Activated T-cell treated with anti-CD3 and anti-CD28 coated beads, Interleukin-2, amount 50 U/mL, for 72 hours (primary cell): Measurements from ENCODE around the gene C9orf153. TPM values are rescaled to one million over a fixed set of nuclear protein-coding genes. Genes with fewer than 3 reads are reported as not detected.
"Not testable (repeated sequence)": the region's sequence is repeated elsewhere in the genome, so short reads cannot be mapped to it uniquely, and the experiment has no call there.

Experiments
- ATAC-seq, 2 donors: fragments of 150-1000 bp; cut with Tn5 transposase; replicated peaks in 1 of 2; 2 replicates each; pipeline ENCODE4 v1.10.0; 2021; ENCODE audit warnings: moderate library complexity in 2 of 2, mild to moderate bottlenecking in 1 of 2
- DNase-seq, 2 donors: peaks; one replicate each; pipeline ENCODE4 v3.0.0; 2021 to 2022; ENCODE audit warnings: mixed read lengths in 1 of 2
- H3K27ac Mint-ChIP-seq: one replicate; pipeline ENCODE4 v1.8.0; 2022; ENCODE audit warnings: mild to moderate bottlenecking, moderate library complexity, mixed read lengths
- H3K27me3 Mint-ChIP-seq: one replicate; pipeline ENCODE4 v1.8.0; 2022; ENCODE audit warnings: low read depth, mixed read lengths
- H3K36me3 Mint-ChIP-seq, 2 donors: one replicate each; pipeline ENCODE4 v1.8.0; 2022; ENCODE audit warnings: mixed read lengths in 2 of 2, mild to moderate bottlenecking in 1 of 2; ENCODE audit not compliant: insufficient read depth in 2 of 2
- H3K4me1 Mint-ChIP-seq: one replicate; pipeline ENCODE4 v1.8.0; 2022; ENCODE audit warnings: low read depth, mixed read lengths
- H3K4me3 Mint-ChIP-seq, 2 donors: one replicate each; pipeline ENCODE4 v1.8.0; 2022; ENCODE audit warnings: mild to moderate bottlenecking in 2 of 2, mixed read lengths in 2 of 2, moderate library complexity in 2 of 2
- H3K9me3 Mint-ChIP-seq, 2 donors: one replicate each; pipeline ENCODE4 v1.8.0; 2022; ENCODE audit warnings: mixed read lengths in 2 of 2
- total RNA-seq, 2 donors: library from RNA; stranded (reverse); gene quantifications; one replicate each; pipeline ENCODE4 v1.2.3, GENCODE V29; 2022

C9orf153 gene
- total RNA-seq = under 1 TPM in 1 of 2 donors, not detected in 1; 0.21 TPM

DNA sequence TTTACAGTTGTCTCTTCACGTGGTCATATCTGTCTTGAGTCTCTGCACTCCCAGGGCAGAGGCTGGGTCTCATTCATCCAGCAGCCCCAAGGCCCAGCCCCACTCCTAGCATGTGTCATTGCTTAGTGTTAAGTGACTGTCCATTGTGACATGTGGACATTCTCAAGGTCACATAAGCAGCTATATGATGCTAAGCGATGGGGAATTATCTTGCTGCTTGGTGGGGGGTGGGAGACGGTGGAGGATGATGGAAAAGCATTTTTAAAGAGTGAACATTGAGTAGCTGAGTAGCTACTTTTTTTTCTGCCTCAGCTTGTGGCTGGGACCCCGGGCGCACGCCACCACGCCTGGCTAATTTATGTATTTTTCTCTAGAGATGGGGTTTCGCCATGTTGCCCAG is at the start of gene C9orf153:
C9orf153 (minus strand) TSS at position 101 of the 400 bp plus-strand sequence. CDS start 30,054 bp downstream, outside the sequence.
- DNase-seq (no peak), ATAC-seq (no peak)
- H3K4me3 Mint-ChIP-seq = no peak within 1 kb of the TSS
- no peaks in the 10 kb centered on the region for H3K4me1 Mint-ChIP-seq
- peaks cover 0 to 10% of the 10 kb centered on the region in 2 donors for H3K36me3 Mint-ChIP-seq
- H3K27ac Mint-ChIP-seq = no peak within 1 kb of the TSS
- H3K9me3 Mint-ChIP-seq = peaks cover 0 to 2% of the 10 kb centered on the region in 2 donors
- no peaks in the 10 kb centered on the region for H3K27me3 Mint-ChIP-seq

- no peak overlapping the region for H3K4me3 Mint-ChIP-seq
- H3K9me3 Mint-ChIP-seq = no peaks in the 10 kb centered on the region
- ATAC-seq (no peak), DNase-seq (no peak)
- H3K27ac Mint-ChIP-seq = no peak overlapping the region
- peaks cover 13 to 29% of the 10 kb centered on the region in 2 donors for H3K36me3 Mint-ChIP-seq
- peaks cover 23% of the 10 kb centered on the region for H3K4me1 Mint-ChIP-seq
- H3K27me3 Mint-ChIP-seq = no peaks in the 10 kb centered on the region
These were observed 49.2 kb upstream of the C9orf153 start for GRCh38 chr9:86308687-86309086.

DNA sequence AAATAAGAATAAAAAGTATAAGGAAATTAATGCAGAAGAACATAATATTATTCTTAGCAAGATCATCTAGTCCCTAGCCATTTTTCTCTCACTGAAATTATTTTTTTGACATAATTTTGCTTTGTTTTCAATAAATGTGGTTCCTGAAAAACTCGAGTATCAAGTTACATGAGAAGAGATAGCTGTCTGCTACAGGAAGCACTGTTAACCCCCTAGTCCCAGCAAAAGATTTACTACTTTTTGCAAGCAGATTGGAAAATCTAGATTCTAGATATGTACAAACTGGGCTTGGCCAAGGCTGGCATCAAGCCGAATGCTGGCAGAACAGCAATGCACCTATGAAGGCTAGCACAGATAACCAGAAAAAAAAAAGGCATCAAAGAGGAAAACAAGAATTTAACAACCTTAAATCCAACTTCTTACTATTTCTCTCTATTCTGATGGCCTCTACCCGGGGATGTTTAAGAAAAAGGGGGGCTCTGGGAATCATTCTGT is 44.8 kb upstream of the C9orf153 start:
- DNase-seq (no peak), ATAC-seq (no peak)
- Mint-ChIP-seq H3K9me3 (no peaks in the 10 kb centered on the region), H3K4me1 (peaks cover 36% of the 10 kb centered on the region), H3K27ac (peak overlapping the region; percentile 100), H3K36me3 (peaks cover 10 to 39% of the 10 kb centered on the region in 2 donors), H3K27me3 (no peaks in the 10 kb centered on the region), H3K4me3 (peak overlapping the region; percentile 49 to 72)

DNA sequence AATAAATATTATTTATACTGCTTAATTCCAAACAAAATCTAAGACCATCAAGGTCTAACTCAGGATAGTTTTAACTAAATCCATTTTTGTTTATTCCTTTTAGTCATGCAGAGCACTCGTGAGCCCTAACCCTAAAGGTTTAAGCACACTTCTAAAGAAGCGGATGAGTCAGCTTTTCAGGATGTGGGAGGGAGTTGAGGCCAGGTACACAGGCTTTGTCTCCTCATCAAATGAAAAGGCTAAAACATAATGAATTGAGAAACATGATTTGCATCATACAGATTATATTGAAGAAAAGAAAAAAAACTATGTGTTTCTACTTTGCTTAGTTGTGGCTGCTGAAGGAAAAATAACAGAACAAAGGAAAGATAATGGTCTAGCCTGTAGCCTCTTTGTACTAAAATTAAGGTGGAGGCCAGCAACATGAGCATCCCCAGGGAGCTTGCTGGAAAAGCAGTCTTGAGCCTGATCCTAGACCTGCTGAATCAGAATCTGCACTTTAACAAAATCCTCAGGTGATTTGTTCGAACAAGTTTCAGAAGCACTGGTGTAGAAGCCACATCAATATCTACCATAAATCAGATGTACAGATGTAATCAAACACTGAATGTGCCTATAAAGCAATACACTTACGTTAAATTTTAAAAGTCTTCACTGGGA is 44.0 kb upstream of the C9orf153 start:
- Mint-ChIP-seq H3K27ac (peak overlapping the region; percentile 100), H3K36me3 (peaks cover 10 to 40% of the 10 kb centered on the region in 2 donors), H3K4me3 (peak overlapping the region; percentile 72 to 89), H3K9me3 (no peaks in the 10 kb centered on the region), H3K4me1 (peaks cover 40% of the 10 kb centered on the region), H3K27me3 (no peaks in the 10 kb centered on the region)
- peak; percentile 99 to 100 for ATAC-seq
- DNase-seq = peak; percentile 56 to 71

DNA sequence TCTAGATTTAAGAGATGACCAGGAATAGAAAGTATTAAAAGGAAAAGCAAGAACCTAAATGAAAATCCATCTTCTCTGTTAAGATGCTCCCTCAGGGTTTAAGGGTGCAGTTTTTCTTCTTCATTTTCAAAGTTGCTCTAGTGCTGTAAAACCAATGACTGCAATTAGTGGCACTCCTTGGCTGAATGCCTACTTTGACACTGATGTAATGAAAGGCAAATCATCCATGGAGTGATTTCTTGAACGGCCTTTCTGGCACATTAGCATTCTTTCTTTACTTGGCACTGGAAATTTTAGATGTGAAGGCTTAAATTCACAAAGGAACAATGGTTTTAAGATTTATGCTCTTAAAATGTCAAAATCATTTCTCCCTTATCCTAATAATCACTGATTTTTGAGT is 42.2 kb upstream of the C9orf153 start:
- peaks cover 13 to 40% of the 10 kb centered on the region in 2 donors for H3K36me3 Mint-ChIP-seq

DNA sequence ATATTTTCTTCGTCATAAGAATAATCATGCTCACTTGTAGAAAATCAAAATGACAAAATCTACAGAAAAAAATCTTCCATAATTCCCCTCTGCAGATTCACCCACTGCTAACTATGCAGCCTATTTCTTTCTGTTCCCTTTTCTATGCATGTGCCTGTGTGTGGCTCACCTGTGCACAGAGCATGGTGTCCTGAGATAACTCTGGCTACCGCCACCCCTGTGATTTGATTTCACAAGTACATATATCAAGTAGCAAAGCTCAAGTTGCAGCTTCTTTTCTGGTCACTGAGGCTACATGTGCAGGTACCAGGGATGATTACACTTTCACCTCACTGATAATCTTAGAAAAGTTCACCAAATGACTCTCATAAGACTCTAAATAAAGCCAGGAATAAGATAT is 41.2 kb upstream of the C9orf153 start:
- DNase-seq (no peak), ATAC-seq (no peak)
- Mint-ChIP-seq H3K27ac (peak overlapping the region; percentile 87), H3K4me1 (peaks cover 38% of the 10 kb centered on the region), H3K36me3 (peaks cover 13 to 37% of the 10 kb centered on the region in 2 donors), H3K27me3 (no peaks in the 10 kb centered on the region), H3K9me3 (no peaks in the 10 kb centered on the region), H3K4me3 (no peak overlapping the region)

More for the DNA sequence above, 42.2 kb upstream of the C9orf153 start:
- Mint-ChIP-seq H3K27ac (peak overlapping the region; percentile 90), H3K4me3 (peak overlapping the region in 1 of 2 donors; percentile 39), H3K27me3 (no peaks in the 10 kb centered on the region), H3K9me3 (no peaks in the 10 kb centered on the region), H3K4me1 (peaks cover 40% of the 10 kb centered on the region)
- no peak for ATAC-seq
- no peak for DNase-seq

GRCh38 chr9:86298873-86299272 is 39.4 kb upstream of the C9orf153 start:
- Mint-ChIP-seq H3K27ac (peak overlapping the region; percentile 73), H3K27me3 (no peaks in the 10 kb centered on the region), H3K4me1 (peaks cover 24% of the 10 kb centered on the region), H3K36me3 (peaks cover 13 to 33% of the 10 kb centered on the region in 2 donors), H3K9me3 (no peaks in the 10 kb centered on the region), H3K4me3 (no peak overlapping the region)
- no peak for DNase-seq
- no peak for ATAC-seq

DNA sequence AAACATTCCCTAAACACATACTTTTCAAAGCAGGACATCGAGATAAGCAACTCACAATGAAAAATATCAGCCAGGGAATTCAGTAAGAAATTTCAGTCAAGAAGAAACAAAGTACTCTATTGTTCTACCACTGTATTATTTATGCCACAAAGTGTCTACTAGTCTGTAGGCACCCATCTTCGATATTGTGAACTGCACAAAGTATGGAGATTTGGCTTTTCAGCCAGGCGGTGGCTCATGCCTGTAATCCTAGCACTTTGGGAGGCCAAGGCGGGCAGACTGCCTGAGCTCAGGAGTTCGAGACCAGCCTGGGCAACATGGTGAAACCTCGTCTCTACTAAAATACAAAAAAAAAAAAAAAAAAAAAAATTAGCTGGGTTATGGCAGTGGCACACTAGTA is 30.9 kb upstream of the C9orf153 start:
- not testable (repeated sequence) for DNase-seq, H3K36me3 Mint-ChIP-seq, H3K27me3 Mint-ChIP-seq, H3K4me3 Mint-ChIP-seq, H3K9me3 Mint-ChIP-seq, H3K27ac Mint-ChIP-seq, ATAC-seq
- H3K4me1 Mint-ChIP-seq = peaks cover 14% of the 10 kb centered on the region

DNA sequence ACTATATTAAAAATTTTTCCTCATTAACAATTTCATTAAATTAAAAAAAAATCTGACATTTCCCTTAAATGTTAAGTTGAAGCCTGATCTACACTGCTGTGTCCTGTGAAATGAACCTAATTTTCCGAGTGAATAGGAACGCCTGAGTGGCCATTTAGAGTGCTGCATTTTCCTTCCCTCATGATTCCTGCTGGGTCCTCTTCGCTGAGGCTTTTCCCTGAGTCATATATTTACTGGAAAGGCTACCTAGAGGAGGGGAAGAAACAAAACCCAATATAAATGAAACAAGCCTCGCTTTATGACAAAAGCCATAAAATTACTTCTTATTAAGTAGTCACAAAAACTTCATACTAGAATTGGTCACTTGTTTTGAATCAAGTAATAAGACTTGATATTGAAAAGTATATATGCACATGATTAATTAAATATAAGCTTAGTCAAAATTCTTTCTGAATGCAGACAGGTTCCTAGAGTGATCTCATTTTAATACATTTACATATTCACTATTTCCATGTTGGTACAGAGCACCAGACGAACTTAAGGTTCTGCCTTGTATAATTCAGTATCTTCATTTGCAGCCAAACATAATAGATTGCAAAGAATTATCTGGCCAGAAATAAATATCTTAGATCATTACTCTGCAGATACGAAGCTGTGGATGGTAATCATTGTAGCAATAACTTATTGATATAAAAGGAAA is 29.2 kb upstream of the C9orf153 start:
- Mint-ChIP-seq H3K9me3 (no peaks in the 10 kb centered on the region), H3K27me3 (no peaks in the 10 kb centered on the region), H3K4me3 (no peak overlapping the region), H3K4me1 (peaks cover 12% of the 10 kb centered on the region), H3K36me3 (peaks cover 0 to 5% of the 10 kb centered on the region in 2 donors), H3K27ac (peak overlapping the region; percentile 89)
- ATAC-seq (no peak), DNase-seq (no peak)

DNA sequence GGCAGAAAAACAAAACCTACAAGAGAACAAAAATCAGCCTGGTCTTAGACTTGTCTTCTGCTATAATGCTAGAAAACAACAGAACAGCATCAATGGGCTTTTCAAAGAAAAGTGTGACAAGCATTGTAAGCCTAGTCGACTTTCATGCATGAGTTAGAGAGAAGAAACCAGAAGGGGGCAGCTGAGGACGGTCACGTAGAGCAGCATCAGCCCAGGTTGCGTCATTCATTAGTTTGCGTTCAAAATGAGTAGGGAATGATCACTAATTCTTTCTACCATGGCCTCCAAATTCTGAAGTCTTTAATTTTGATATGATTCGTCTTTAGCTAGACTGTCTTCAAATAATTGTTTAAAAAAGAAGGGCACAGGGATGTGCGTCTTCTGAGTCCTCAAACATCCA is 27.6 kb upstream of the C9orf153 start:
- Mint-ChIP-seq H3K27ac (no peak overlapping the region), H3K4me3 (no peak overlapping the region), H3K4me1 (peaks cover 22% of the 10 kb centered on the region), H3K27me3 (no peaks in the 10 kb centered on the region), H3K36me3 (peaks cover 0 to 5% of the 10 kb centered on the region in 2 donors), H3K9me3 (no peaks in the 10 kb centered on the region)
- DNase-seq = no peak
- ATAC-seq = no peak

- ATAC-seq (no peak), DNase-seq (no peak)
- peaks cover 24% of the 10 kb centered on the region for H3K4me1 Mint-ChIP-seq
- peaks cover 0 to 5% of the 10 kb centered on the region in 2 donors for H3K36me3 Mint-ChIP-seq
- H3K27ac Mint-ChIP-seq = peak overlapping the region; percentile 24
- H3K27me3 Mint-ChIP-seq = no peaks in the 10 kb centered on the region
- H3K4me3 Mint-ChIP-seq = no peak overlapping the region
- no peaks in the 10 kb centered on the region for H3K9me3 Mint-ChIP-seq
These were observed 26.8 kb upstream of the C9orf153 start for GRCh38 chr9:86286278-86286677.

- no peaks in the 10 kb centered on the region for H3K27me3 Mint-ChIP-seq
- H3K4me1 Mint-ChIP-seq = peaks cover 34% of the 10 kb centered on the region
- no peak for DNase-seq
- no peaks in the 10 kb centered on the region for H3K9me3 Mint-ChIP-seq
- H3K27ac Mint-ChIP-seq = peak overlapping the region; percentile 68
- H3K4me3 Mint-ChIP-seq = no peak overlapping the region
- ATAC-seq = no peak
- H3K36me3 Mint-ChIP-seq = peaks cover 0 to 5% of the 10 kb centered on the region in 2 donors
These were observed 25.8 kb upstream of the C9orf153 start for GRCh38 chr9:86285261-86285660.

DNA sequence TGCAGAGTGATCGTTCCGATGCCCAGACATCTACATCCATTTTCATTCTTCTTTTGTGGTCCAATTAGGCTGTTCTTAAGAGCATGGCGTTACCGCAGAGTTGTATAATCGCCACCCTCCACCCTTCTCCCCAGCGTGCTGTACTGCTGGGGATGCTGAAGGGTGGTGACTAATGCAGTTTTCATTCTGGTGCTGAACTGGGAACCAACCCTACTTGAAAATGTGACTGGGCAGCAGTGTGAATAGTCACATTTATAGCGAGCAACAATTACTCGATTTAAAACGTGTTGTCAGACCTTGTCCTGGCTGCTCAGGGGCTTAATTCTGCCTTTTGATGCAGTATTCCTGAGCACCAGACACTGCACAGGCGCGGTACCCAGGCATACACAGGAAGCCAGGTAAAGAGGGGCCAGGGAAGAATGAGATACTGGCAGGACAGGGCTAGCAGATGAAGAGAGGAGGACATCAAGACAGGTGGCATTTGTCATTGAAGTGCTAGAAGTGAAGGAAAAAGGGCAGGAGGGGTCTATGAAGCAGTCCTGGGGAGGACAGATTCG is 23.6 kb upstream of the C9orf153 start:
- Mint-ChIP-seq H3K9me3 (no peaks in the 10 kb centered on the region), H3K4me1 (peaks cover 41% of the 10 kb centered on the region), H3K27ac (peak overlapping the region; percentile 95), H3K36me3 (peaks cover 0 to 5% of the 10 kb centered on the region in 2 donors), H3K4me3 (peak overlapping the region; percentile 93 to 95), H3K27me3 (no peaks in the 10 kb centered on the region)
- no peak for DNase-seq
- peak; percentile 57 to 65 for ATAC-seq
